OCI-LY1 (cell line): ENCODE measurements around the gene CEP135.

Experiments
- H2AFZ ChIP-seq: fragments of 200-600 bp; sonication (generic), shearing (Covaris generic); 2 replicates; pipeline ENCODE4 v1.6.0; 2014; ENCODE audit warnings: antibody characterized with exemption, mild to moderate bottlenecking, low read length
- H3F3A ChIP-seq: fragments of 200-600 bp; sonication (generic), shearing (Covaris generic); 2 replicates; pipeline ENCODE4 v1.6.0; 2014; ENCODE audit warnings: mild to moderate bottlenecking, antibody characterized with exemption, low read length, moderate library complexity; ENCODE audit not compliant: insufficient read depth
- H3K27ac ChIP-seq: fragments of 200-600 bp; sonication (generic); 2 replicates; pipeline ENCODE4 v1.5.1; 2014; ENCODE audit warnings: low read length, mixed run types, mild to moderate bottlenecking, low read depth; ENCODE audit not compliant: poor library complexity, severe bottlenecking
- H3K27me3 ChIP-seq: fragments of 200-600 bp; sonication (generic); 2 replicates; pipeline ENCODE4 v1.6.0; 2014; ENCODE audit warnings: antibody characterized with exemption, mild to moderate bottlenecking, low read length, moderate library complexity; ENCODE audit not compliant: insufficient read depth
- H3K36me3 ChIP-seq: fragments of 200-600 bp; sonication (generic); 2 replicates; pipeline ENCODE4 v1.6.1; 2014; ENCODE audit warnings: mild to moderate bottlenecking, antibody characterized with exemption, low read length, moderate library complexity, mixed read lengths; ENCODE audit not compliant: insufficient read depth
- H3K4me1 ChIP-seq: fragments of 200-600 bp; sonication (generic); 2 replicates; pipeline ENCODE4 v1.5.1; 2014; ENCODE audit warnings: mild to moderate bottlenecking, low read length, moderate library complexity; ENCODE audit not compliant: insufficient read depth, severe bottlenecking
- H3K4me2 ChIP-seq: fragments of 200-600 bp; sonication (generic), shearing (Covaris generic); 2 replicates; pipeline ENCODE4 v1.6.1; 2014; ENCODE audit warnings: low read length
- H3K4me3 ChIP-seq: fragments of 200-600 bp; sonication (generic); 2 replicates; pipeline ENCODE4 v1.5.1; 2014; ENCODE audit warnings: low read length, low read depth, mild to moderate bottlenecking, mixed read lengths; ENCODE audit not compliant: poor library complexity, severe bottlenecking
- H3K79me2 ChIP-seq: fragments of 200-600 bp; shearing (Covaris generic); 2 replicates; pipeline ENCODE4 v1.6.1; 2016; ENCODE audit warnings: mixed run types, low read length, mixed read lengths; ENCODE audit not compliant: insufficient read depth
- H3K9ac ChIP-seq: fragments of 200-600 bp; sonication (generic), shearing (Covaris generic); 2 replicates; pipeline ENCODE4 v1.6.1; 2014; ENCODE audit warnings: mild to moderate bottlenecking, low read length, mixed read lengths
- H3K9me2 ChIP-seq: fragments of 200-600 bp; sonication (generic), shearing (Covaris generic); 2 replicates; pipeline ENCODE4 v1.6.1; 2014; ENCODE audit warnings: low read depth, mild to moderate bottlenecking, low read length, mixed read lengths
- H3K9me3 ChIP-seq: fragments of 200-600 bp; shearing (Covaris generic); 2 replicates; pipeline ENCODE4 v1.6.1; 2014; ENCODE audit warnings: low read length, mixed read lengths
- H4K20me1 ChIP-seq: fragments of 200-600 bp; sonication (generic), shearing (Covaris generic); 2 replicates; pipeline ENCODE4 v1.6.0; 2016; ENCODE audit warnings: mild to moderate bottlenecking, low read length; ENCODE audit not compliant: insufficient read depth
- CTCF ChIP-seq: fragments of 200-600 bp; sonication (generic), shearing (Covaris generic); IDR thresholded peaks from 2 replicates; pipeline ENCODE4 v1.5.1; 2017; ENCODE audit warnings: mild to moderate bottlenecking, antibody characterized with exemption, low read length, moderate library complexity, mixed read lengths
- EZH2 ChIP-seq: fragments of 200-600 bp; sonication (generic), shearing (Covaris generic); IDR thresholded peaks from 2 replicates; pipeline ENCODE4 v1.8.0; 2017; ENCODE audit warnings: borderline replicate concordance, mixed run types, mild to moderate bottlenecking, antibody characterized with exemption, low read length, moderate library complexity, mixed read lengths

Gene CEP135

DNA sequence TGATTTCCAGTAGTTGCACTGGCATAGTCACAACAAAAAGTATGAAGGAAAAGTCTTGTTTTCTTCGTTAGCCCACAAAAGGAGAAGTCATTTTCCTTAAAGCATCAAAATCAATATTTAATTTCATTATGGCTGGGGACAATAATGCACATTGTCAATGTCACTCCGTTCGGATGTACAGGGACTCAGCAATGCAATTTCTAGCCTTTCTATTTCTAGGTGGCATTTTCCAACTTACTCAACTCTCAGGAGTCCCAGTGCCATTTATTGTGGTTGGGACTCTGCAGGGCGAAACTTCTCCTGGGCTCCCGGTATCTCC lies 99.6 kb downstream of the CEP135 start:
- peak overlapping the region; percentile 52; the same call in 1 of the 2 replicates for H3K9ac ChIP-seq

GRCh38 chr4:56048702-56049431 lies 100.1 kb downstream of the CEP135 start:
- Histone ChIP-seq H3K36me3 (no peaks in the 10 kb centered on the region), H3K27me3 (no peaks in the 10 kb centered on the region), H2AFZ (peak overlapping the region; percentile 86; the same call in 1 of the 2 replicates), H3K9me2 (no peaks in the 10 kb centered on the region), H3K4me3 (peak overlapping the region; percentile 76), H3K9ac (peak overlapping the region; percentile 68), H3K4me2 (peak overlapping the region; percentile 85), H4K20me1 (no peaks in the 10 kb centered on the region), H3K4me1 (peaks cover 16% of the 10 kb centered on the region), H3K9me3 (no peaks in the 10 kb centered on the region), H3K79me2 (no peaks in the 10 kb centered on the region), H3K27ac (no peak overlapping the region), H3F3A (no peaks in the 10 kb centered on the region)
- TF ChIP-seq EZH2, result no peak
- no peak for TF ChIP-seq CTCF

More for the DNA sequence above, 99.6 kb downstream of the CEP135 start:
- Histone ChIP-seq H3K27ac (no peak overlapping the region), H3K4me3 (peak overlapping the region; percentile 76), H3F3A (no peaks in the 10 kb centered on the region), H3K4me1 (peaks cover 16% of the 10 kb centered on the region), H3K9me2 (no peaks in the 10 kb centered on the region), H3K79me2 (no peaks in the 10 kb centered on the region), H2AFZ (peak overlapping the region; percentile 61; the same call in 1 of the 2 replicates), H3K9me3 (no peaks in the 10 kb centered on the region), H3K27me3 (no peaks in the 10 kb centered on the region), H4K20me1 (no peaks in the 10 kb centered on the region), H3K36me3 (no peaks in the 10 kb centered on the region), H3K4me2 (peak overlapping the region; percentile 85)
- TF ChIP-seq EZH2 (no peak), CTCF (no peak)

DNA sequence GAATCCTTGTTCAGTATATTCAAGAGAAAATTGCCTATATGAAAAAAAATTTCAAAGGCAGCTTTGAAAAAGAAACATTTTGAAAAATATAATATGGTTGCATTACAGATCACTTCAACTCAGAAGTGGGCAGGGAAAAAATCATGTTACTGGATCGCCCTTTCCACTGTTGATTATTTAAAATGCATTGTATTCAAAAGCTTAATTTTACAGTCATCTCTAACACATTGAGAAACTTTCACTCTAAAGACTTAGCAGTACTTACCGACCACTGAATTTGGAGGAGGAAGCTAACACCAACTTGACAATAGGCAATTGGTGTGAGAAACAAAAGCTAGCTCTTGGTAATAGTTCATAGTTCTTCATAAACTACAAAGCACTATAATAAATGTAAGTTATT lies 101.9 kb downstream of the CEP135 start:
- Histone ChIP-seq H3K79me2 (no peaks in the 10 kb centered on the region), H2AFZ (no peak overlapping the region), H3K4me1 (peaks cover 16% of the 10 kb centered on the region), H4K20me1 (no peaks in the 10 kb centered on the region), H3K4me3 (no peak overlapping the region), H3K27me3 (peaks cover 4% of the 10 kb centered on the region; the same call in 1 of the 2 replicates), H3F3A (no peaks in the 10 kb centered on the region), H3K4me2 (no peak overlapping the region), H3K9me3 (no peaks in the 10 kb centered on the region), H3K27ac (no peak overlapping the region), H3K9ac (no peak overlapping the region), H3K36me3 (no peaks in the 10 kb centered on the region), H3K9me2 (no peaks in the 10 kb centered on the region)
- no peak for TF ChIP-seq EZH2
- TF ChIP-seq CTCF, result no peak
